Vagina (tissue), 2 donors: ENCODE data around the gene STAT5A.

Experiments used
- CTCF ChIP-seq, 3 experiments: fragments of 450-650 bp in 2 of 3; fragments of 200-600 bp in 1 of 3; sonication (generic) in 1 of 3; IDR thresholded peaks; one replicate each; pipeline ENCODE4 v1.5.1; 2017 to 2019; ENCODE audit warnings: antibody characterized with exemption in 3 of 3, mild to moderate bottlenecking in 2 of 3, moderate library complexity in 2 of 3
- POLR2A ChIP-seq, 2 donors: fragments of 450-650 bp; IDR thresholded peaks; one replicate each; pipeline ENCODE4 v1.6.1; 2017; ENCODE audit warnings: antibody characterized with exemption in 2 of 2, mild to moderate bottlenecking in 2 of 2, moderate library complexity in 2 of 2
- POLR2AphosphoS5 ChIP-seq, 2 donors: sonication (generic); formaldehyde crosslinking; IDR thresholded peaks; one replicate each; pipeline ENCODE4 v1.9.0; 2017; ENCODE audit warnings: antibody characterized with exemption in 2 of 2, mild to moderate bottlenecking in 2 of 2, low read depth in 1 of 2; ENCODE audit not compliant: insufficient read depth in 1 of 2

- TF ChIP-seq CTCF (IDR thresholded peaks at IDR 0.05) (no peak), POLR2AphosphoS5 (IDR thresholded peaks at IDR 0.05; ENCODE audit: insufficient read depth in 1 of 2, low read depth in 1 of 2) (no peak), POLR2A (IDR thresholded peaks at IDR 0.05) (no peak)
These were observed 28.0 kb upstream of the STAT5A start for GRCh38 chr17:42260318-42260717.
